Activated CD8-positive, alpha-beta memory T cell treated with anti-CD3 and anti-CD28 coated beads, Interleukin-2, amount 50 U/mL, for 48 hours (primary cell): ENCODE results near the gene KRT6A.
"Not testable (repeated sequence)": the region's sequence is repeated elsewhere in the genome, so short reads cannot be mapped to it uniquely, and the experiment has no call there.

ENCODE experiments used
- DNase-seq: peaks from one replicate; pipeline ENCODE4 v3.0.0-alpha.2; 2020

KRT6A gene

GRCh38 chr12:52454411-52455201 lies 38.5 kb downstream of the KRT6A start:
- no peak for DNase-seq

- no peak for DNase-seq
Observed at GRCh38 chr12:52452101-52452500, 41.0 kb downstream of the KRT6A start, which contains the start of gene KRT6B. TSS of gene KRT6B (minus strand) at chr12:52452146. CDS start at chr12:52452078, 68 bp downstream.

GRCh38 chr12:52448228-52448627 lies 44.8 kb downstream of the KRT6A start:
- DNase-seq = no peak

- DNase-seq = not testable (repeated sequence)
Observed at GRCh38 chr12:52447196-52447595, 45.9 kb downstream of the KRT6A start.

DNA sequence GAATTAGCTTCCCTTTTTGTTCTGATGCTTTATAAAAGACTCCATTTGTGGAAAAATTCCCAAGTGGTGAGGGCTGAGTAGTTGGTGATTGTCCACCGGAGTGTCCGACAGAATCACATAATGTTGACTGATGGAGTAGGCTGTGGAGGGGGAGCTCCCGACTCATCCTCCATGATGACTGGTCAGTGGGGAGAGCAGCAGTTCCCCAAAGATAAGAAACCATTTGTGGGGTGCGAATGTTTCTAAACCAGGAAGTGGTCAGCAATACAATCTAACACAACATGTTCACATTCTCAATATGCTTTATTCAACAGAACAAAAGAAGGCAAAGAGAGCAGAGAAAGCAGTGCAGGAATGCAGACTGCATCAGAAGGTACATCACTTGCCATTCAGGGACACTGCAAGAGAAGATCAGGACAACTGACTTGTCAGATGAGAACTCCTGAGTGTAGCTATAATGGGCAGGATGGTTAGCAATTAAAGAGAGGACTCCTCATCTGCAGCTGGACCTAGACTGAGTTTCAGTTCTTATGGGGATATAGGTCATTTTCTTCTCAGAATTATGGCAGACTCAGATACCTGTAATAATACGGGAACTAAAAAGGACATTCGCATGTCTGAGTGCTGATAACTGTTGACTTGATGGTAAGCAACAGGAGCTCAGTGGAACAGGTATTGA lies 46.6 kb downstream of the KRT6A start:
- no peak for DNase-seq

DNA sequence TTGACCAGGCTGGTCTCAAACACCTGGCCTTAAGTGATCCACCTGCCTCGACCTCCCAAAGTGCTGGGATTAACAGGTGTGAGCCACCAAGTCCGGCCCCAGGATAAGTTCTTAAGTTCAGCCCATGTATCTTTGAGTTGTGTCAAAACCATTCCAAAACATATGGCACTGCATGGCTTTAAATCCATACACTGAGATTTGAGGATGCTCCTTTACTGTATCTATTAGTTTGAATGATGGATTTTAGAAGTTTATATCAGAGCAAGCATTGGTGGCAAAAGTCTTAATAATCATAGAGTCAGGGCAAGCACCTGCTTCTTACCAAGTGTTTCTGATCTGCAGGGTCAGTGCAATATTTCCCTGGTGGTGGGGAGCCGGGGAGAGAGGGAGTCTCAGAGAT lies 47.2 kb downstream of the KRT6A start:
- DNase-seq = no peak

- DNase-seq = no peak
Observed at GRCh38 chr12:52444647-52445595, 48.1 kb downstream of the KRT6A start.

DNA sequence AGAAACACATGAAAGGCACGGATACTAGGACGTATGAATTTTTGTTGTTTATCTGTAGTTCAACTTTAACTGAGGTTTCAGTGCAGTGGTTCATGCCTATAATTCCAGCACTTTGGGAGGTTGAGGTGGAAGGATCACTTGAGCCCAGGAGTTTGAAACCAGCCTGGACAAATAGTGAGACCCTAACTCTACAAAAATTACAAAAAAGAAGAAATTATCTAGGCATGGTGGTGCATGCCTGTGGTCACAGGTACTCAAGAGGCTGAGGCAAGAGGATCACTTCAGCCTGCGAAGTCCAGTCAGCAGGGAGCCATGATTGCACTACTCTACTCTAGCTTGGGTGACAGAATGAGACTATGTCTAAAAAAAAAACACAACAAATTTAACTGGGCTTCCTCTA lies 49.1 kb downstream of the KRT6A start:
- no peak for DNase-seq

- no peak for DNase-seq
Observed at GRCh38 chr12:52442600-52443061, 50.4 kb downstream of the KRT6A start.

DNA sequence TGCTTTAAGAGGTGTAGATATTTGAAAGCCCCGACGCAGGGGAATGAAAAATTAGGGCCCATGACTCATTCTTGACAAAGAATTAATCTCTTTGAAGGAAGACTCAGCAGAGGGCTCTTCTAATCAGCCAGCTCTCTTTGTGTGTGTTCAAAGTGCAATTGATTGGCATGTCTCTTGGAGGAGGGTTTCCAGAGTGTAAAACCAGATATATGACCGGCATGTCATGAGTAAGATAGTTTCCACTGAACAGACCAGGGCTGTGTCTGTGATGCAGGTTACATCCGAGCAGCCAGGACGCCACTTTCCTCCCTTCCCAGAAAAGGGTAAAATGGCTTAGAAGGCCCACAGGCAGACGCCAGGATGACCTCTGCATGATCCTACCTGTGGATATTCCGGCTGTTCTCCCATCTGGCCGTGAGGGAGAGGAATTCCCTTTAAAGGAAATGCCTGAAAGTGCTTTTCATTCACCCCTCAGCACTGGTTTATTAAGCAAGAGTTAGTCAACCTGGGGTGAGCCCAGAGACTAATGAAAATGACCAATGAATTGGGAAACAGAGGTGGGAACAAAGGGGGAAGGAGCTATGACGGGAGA lies 51.6 kb downstream of the KRT6A start:
- no peak for DNase-seq

GRCh38 chr12:52440821-52441319 lies 52.2 kb downstream of the KRT6A start:
- no peak for DNase-seq

DNA sequence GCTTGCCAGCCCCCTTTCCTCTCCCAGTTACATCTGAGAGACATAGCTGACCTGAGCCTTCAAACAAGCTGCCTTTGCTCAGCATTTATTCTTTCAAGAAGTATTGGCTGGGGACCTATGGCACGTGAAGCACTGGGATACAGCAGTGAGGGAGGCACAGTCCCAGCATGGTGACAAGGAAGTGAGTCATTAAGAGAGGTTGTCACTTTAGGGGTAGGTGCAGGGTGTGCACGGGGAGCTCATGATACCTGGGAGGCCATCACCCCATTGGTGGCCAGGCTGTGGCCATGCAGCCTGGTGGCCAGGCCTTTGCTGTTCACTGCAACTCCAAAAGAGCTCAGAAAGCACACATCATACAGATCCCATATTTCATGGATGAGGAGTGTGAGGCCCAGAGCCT lies 53.2 kb downstream of the KRT6A start:
- DNase-seq = no peak

- DNase-seq = no peak
Observed at GRCh38 chr12:52439420-52439819, 53.6 kb downstream of the KRT6A start.

GRCh38 chr12:52438305-52439301 lies 54.5 kb downstream of the KRT6A start:
- DNase-seq = no peak

- DNase-seq = no peak
Observed at GRCh38 chr12:52437508-52437907, 55.5 kb downstream of the KRT6A start.
